ENCODE data around the gene SH2D2A. TPM values are rescaled to one million over a fixed set of nuclear protein-coding genes. Genes with fewer than 3 reads are reported as not detected.

Gene SH2D2A
- total and polyA plus RNA-seq, 9 of the 15 experiments (the other 6 are each of a cell fraction or from before 2014, with no cell fraction given): 0.89 to 33.6 (median 6.9) TPM

DNA sequence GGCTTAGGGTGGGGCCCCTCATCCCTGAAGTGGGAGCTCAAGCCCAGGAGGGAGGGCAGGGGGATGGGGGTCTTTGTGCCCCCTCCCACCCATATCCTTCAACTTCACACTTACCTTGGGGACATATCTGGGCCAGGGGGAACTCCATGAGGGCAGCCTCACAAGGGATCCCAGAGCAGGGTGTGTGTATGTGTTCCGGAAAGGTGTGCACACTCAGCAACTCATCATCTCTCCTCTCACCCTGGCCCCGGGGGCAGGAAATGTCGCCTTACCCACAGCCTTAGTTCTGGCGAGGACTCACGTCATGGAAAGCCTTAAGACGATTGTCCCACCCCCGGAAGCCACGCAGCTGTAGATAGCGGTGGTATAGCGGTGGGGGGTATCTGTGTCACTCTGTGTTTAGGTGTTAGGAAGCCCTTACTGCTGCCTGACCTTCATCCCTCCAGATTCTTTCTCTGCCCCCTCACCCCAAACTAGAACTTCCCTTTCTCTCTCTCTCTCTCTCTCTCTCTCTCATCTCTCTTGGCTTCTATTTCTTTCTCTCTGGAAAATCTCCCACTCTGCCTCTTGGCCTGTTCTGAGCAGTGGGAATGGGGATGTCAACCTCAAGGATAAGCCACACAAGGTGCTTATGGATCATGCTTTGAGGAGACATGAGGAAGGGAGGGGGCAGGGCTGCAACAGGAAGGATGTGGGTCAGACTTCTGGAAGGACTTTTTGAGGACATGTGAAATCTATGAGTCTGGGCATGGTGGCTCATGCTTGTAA, at the start of gene SH2D2A (continued):
- TF ChIP-seq ZNF354B (CRISPR knock-in tag; IDR thresholded peaks at IDR 0.05) (no peak), SMARCE1 (IDR thresholded peaks at IDR 0.05) (0 out of 2 replicates have a peak, but pooled peaks have one; percentile 51), NCOA2 (IDR thresholded peaks at IDR 0.05; ENCODE audit: partially characterized antibody in 2 of 2) (no peak), RAD21 (CRISPR knock-in tag; conservative IDR thresholded peaks at IDR 0.05 in 1 of 2, IDR thresholded peaks at IDR 0.05 in 1 of 2) (no peak), TAF1 (IDR thresholded peaks at IDR 0.05; ENCODE audit: control insufficient read depth, extremely low read depth, insufficient read depth, low read length, severe bottlenecking) (peak; percentile 40), EP300 (IDR thresholded peaks at IDR 0.05; ENCODE audit: low read length) (peak; percentile 35; the same call in 1 of the 2 replicates), ZNF395 (CRISPR knock-in tag; IDR thresholded peaks at IDR 0.05) (0 out of 2 replicates have a peak, but pooled peaks have one; percentile 47), PPARD (CRISPR knock-in tag; IDR thresholded peaks at IDR 0.05) (no peak), ZNF197 (CRISPR knock-in tag; IDR thresholded peaks at IDR 0.05; ENCODE audit: low read depth) (no peak), NFRKB (IDR thresholded peaks at IDR 0.05; ENCODE audit: low read depth) (peak; percentile 28; the same call in 1 of the 2 replicates), ZNF316 (IDR thresholded peaks at IDR 0.05) (peak; percentile 94), SMARCA5 (IDR thresholded peaks at IDR 0.05) (peak; percentile 74; the same call in 1 of the 2 replicates), CREB3L1 (IDR thresholded peaks at IDR 0.05; ENCODE audit: borderline replicate concordance, low read depth) (0 out of 2 replicates have a peak, but pooled peaks have one; percentile 33), RBM14 (IDR thresholded peaks at IDR 0.05; ENCODE audit: borderline replicate concordance, insufficient read depth, low read depth, low read length) (no peak), CREM (IDR thresholded peaks at IDR 0.05; ENCODE audit: low read depth) (peak; percentile 96), TCF3 (CRISPR knock-in tag; IDR thresholded peaks at IDR 0.05) (peak; percentile 36), HDAC8 (tag; IDR thresholded peaks at IDR 0.05) (no peak), RBM15 (IDR thresholded peaks at IDR 0.05; ENCODE audit: insufficient read depth, low read length) (no peak), ATF2 (CRISPR knock-in tag; IDR thresholded peaks at IDR 0.05) (no peak)
- TF ChIP-seq, protein P1, sequence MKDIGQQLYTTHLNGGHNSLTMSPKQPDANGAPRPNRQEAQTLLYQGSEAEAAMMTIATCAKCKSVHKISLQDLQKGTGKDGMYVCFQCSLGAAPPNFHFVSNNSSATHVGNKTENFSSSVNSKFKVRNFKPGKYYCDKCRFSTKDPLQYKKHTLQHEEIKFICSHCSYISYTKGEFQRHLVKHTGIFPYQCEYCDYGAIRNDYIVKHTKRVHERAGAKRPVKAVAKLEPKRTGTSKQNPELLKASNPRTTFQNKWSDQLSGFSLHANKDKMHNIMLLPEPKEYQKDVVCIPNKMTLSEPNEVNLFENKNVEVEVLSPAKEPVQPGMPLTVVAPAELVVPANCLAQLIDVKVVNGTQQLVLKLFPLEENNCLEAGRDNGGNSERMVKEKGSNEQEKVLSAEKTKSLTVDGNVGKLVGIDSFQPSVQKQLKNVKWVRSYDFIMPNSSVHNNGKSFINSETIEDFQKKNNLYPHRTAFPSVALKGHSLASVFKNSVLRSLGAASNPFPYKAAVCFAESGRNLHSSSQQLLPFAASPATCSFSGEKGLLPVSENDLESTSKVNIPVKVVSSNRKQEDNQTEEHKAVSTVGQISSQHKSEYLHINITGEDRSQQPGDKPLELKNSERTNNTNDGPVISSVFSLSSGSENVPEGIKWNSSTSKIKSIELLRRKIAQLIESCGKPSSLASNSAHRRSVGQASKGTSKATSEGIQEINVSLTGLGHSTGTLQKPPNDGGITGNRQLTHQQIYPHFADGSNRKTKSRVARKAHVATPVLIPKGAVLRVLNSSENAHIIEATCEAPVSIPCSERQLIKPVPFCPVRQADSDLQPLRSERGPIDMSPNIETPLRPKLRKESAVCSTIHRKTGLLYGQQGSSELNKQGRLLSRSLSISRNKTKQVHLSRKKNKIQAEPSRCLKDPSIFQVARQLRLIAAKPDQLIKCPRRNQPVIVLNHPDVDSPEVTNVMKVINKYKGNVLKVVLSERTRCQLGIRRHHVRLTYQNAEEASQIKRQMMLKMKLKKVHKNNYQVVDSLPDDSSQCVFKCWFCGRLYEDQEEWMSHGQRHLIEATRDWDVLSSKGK (CRISPR knock-in tag; IDR thresholded peaks at IDR 0.05): no peak

Measured in K562 (cell line).